ENCODE measurements around the gene RRM2. TPM values are rescaled to one million over a fixed set of nuclear protein-coding genes. Genes with fewer than 3 reads are reported as not detected.
"Not testable (repeated sequence)": the region's sequence is repeated elsewhere in the genome, so short reads cannot be mapped to it uniquely, and the experiment has no call there.

RRM2 gene
- total RNA-seq, 1 donor from 2014 or later = 2.3 TPM

DNA sequence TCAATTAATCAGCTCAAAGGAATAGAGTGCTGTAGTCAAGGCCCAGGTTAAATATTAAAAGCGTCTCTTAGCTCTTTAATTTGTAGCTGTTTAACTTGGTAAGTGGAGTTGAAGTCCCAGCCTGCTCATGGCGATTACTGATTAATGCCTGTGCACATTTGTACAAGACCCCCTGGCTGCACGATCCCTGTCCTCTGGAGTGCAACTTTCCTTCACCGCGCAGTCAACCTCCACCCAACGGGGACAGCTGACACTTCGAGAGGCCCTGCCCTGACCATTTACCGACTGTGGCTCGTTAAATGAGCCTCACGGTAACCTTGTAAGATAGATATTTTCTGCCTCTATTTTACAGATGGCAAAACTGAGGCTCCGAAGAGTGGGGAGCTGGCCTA, 36.9 kb upstream of the RRM2 start:
- DNase-seq (no peak), ATAC-seq (no peak)
- Histone ChIP-seq H3K36me3 (no peaks in the 10 kb centered on the region), H3K4me1 (peaks cover 8% of the 10 kb centered on the region), H3K9me3 (no peaks in the 10 kb centered on the region), H3K27ac (no peak overlapping the region), H3K27me3 (peaks cover 37% of the 10 kb centered on the region), H3K4me3 (no peak overlapping the region)
- TF ChIP-seq, protein P1, sequence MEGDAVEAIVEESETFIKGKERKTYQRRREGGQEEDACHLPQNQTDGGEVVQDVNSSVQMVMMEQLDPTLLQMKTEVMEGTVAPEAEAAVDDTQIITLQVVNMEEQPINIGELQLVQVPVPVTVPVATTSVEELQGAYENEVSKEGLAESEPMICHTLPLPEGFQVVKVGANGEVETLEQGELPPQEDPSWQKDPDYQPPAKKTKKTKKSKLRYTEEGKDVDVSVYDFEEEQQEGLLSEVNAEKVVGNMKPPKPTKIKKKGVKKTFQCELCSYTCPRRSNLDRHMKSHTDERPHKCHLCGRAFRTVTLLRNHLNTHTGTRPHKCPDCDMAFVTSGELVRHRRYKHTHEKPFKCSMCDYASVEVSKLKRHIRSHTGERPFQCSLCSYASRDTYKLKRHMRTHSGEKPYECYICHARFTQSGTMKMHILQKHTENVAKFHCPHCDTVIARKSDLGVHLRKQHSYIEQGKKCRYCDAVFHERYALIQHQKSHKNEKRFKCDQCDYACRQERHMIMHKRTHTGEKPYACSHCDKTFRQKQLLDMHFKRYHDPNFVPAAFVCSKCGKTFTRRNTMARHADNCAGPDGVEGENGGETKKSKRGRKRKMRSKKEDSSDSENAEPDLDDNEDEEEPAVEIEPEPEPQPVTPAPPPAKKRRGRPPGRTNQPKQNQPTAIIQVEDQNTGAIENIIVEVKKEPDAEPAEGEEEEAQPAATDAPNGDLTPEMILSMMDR (IDR thresholded peaks at IDR 0.05) = no peak
- intact Hi-C loops (cut with DNase I) = no loop called here

DNA sequence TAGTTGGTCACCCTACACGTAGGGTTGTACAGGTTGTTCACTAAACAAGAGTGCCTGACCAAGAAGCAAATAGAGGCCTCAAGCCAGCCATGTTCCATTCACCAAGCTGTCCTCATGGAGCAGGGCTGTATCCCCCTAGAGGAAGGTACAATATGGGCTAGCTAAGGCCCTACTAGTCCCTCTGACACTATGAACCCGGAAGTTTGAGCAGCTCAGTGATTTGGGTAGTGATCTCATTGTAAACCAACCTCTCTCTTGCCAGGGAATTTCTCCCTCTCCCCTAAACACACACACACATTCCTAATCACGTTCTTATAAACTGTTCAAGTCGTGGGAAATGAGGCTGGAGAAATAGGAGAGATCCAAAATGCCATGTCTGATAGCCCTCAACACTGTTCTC, 35.6 kb upstream of the RRM2 start:
- peak; percentile 39 for ATAC-seq
- intact Hi-C loops (cut with DNase I) = no loop called here
- no peak for DNase-seq
- H3K27ac ChIP-seq = no peak overlapping the region
- no peaks in the 10 kb centered on the region for H3K9me3 ChIP-seq
- H3K36me3 ChIP-seq = no peaks in the 10 kb centered on the region
- H3K4me3 ChIP-seq = no peak overlapping the region
- H3K4me1 ChIP-seq = peaks cover 5% of the 10 kb centered on the region
- peaks cover 26% of the 10 kb centered on the region for H3K27me3 ChIP-seq
- TF ChIP-seq, protein P1 (IDR thresholded peaks at IDR 0.05) = no peak

DNA sequence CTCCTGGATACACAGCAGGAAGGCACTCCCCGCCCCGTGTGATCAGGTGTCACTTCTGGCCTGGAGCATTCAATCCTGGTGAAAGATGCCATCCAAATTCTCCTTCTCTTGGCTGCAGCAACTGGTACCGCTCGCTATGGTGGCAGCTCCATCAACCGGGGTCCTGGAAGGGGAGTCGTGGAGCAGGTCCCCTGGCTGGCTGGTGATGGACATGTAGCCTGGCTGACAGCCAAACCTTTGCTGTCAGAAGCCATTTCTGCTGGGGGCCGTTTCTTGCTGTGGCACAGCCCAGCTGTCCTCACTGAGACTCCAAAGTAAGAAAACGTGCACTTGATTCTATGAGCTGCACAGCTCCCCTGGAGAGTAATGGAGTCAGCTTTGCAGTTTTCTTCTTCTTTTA, 35.2 kb upstream of the RRM2 start:
- H3K9me3 ChIP-seq = no peaks in the 10 kb centered on the region
- H3K27ac ChIP-seq = no peak overlapping the region
- H3K27me3 ChIP-seq = peaks cover 21% of the 10 kb centered on the region

DNA sequence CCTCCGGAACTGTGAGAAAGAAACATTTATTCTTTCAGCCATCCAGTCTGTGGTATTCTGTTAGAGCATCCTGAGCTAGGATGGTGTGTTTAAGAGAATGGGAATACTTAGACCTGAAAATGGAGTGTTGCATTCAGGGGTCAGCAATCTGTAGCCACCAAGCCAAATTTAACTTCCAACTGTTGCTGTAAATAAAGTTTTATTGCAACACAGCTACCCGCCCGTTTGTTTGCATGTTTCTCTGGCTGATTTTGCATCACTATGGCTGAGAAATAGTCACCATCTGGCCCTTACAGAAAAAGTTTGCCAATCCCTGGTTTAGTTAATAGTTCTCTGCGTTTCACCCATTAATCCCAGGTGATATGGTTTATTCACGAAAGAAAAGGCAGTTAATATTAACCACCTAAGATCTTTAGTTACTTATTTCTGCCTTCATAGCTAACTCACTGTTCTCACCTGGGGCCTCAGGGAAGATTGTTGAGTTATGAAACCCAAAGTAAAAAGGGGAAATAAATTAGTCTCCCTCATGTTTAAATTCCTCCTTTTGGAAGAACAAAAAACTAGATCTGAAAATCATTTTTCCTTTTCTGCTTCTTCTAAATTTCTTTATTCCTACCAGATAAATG, 32.9 kb upstream of the RRM2 start:
- H3K36me3 ChIP-seq = no peaks in the 10 kb centered on the region
- DNase-seq (no peak), ATAC-seq (no peak)
- H3K9me3 ChIP-seq = no peaks in the 10 kb centered on the region
- TF ChIP-seq, protein P1 (IDR thresholded peaks at IDR 0.05) = no peak
- intact Hi-C loops (cut with DNase I) = no loop called here
- H3K4me3 ChIP-seq = no peak overlapping the region
- H3K4me1 ChIP-seq = no peaks in the 10 kb centered on the region
- H3K27me3 ChIP-seq = peaks cover 7% of the 10 kb centered on the region
- H3K27ac ChIP-seq = no peak overlapping the region

More for the DNA sequence above, 35.2 kb upstream of the RRM2 start:
- no peak overlapping the region for H3K4me3 ChIP-seq
- H3K4me1 ChIP-seq = peaks cover 5% of the 10 kb centered on the region
- ATAC-seq = no peak
- intact Hi-C loops (cut with DNase I) = no loop called here
- TF ChIP-seq, protein P1 (IDR thresholded peaks at IDR 0.05) = no peak
- DNase-seq = no peak
- no peaks in the 10 kb centered on the region for H3K36me3 ChIP-seq

DNA sequence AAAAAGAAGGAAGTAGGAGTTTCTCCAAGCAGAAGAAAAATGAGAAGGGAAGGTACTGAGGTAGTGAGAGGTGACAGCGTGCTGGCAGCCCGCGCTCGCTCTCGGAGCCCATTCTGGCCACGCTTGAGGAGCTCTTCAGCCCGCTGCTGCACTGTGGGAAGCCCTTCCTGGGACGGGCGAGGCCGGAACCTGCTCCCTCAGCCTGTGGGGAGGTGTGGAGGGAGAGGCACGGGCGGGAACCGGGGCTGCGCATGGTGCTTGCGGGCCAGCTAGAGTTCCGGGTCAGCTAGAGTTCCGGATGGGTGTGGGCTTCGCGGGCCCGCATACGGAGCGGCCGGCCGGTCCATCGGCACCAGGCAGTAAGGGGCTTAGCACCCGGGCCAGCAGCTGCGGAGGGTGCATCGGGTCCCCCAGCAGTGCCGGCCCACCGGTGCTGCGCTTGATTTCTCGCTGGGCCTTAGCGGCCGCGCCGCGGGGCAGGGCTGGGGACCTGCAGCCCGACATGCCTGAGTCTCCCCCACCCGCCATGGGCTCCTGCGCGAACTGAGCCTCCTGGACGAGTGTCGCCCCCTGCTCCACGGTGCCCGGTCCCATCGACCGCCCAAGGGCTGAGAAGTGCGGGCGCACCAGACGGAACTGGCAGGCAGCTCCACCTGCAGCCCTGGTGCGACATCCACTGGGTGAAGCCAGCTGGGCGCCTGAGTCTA, 31.2 kb upstream of the RRM2 start:
- TF ChIP-seq, protein P1 (IDR thresholded peaks at IDR 0.05) = no peak
- H3K27ac ChIP-seq = no peak overlapping the region
- peak overlapping the region; percentile 21 for H3K4me3 ChIP-seq
- ATAC-seq (peak; percentile 61), DNase-seq (peak; percentile 69)
- H3K27me3 ChIP-seq = peaks cover 7% of the 10 kb centered on the region
- no peaks in the 10 kb centered on the region for H3K36me3 ChIP-seq
- H3K4me1 ChIP-seq = no peaks in the 10 kb centered on the region
- intact Hi-C loops (cut with DNase I) = no loop called here
- no peaks in the 10 kb centered on the region for H3K9me3 ChIP-seq

DNA sequence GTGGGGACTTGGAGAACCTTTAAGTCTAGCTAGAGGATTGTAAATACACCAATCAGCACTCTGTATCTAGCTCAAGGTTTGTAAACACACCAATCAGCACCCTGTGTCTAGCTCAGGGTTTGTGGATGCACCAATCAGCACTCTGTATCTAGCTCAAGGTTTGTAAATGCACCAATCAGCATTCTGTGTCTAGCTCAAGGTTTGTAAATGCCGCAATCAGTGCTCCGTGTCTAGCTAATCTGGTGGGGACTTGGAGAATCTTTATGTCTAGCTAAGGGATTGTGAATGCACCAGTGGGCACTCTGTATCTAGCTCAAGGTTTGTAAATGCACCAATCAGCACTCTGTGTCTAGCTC, 30.7 kb upstream of the RRM2 start:
- intact Hi-C loops (cut with DNase I); H3K9me3 ChIP-seq; H3K27me3 ChIP-seq; DNase-seq; H3K4me1 ChIP-seq; H3K27ac ChIP-seq; H3K4me3 ChIP-seq; ATAC-seq; H3K36me3 ChIP-seq: not testable (repeated sequence)

Data from upper lobe of right lung (tissue), 1 donor.